MCF 10A (cell line): ENCODE measurements around the gene TGFB2. TPM values are rescaled to one million over a fixed set of nuclear protein-coding genes. Genes with fewer than 3 reads are reported as not detected.

ENCODE experiments used
- BruUV-seq: library from RNA; stranded (reverse); fragments of 400-500 nt; replicated peaks from 2 replicates; lab custom pipeline; 2021; lab: Mats Ljungman, UMichigan
- CTCF ChIA-PET: fragments of 300-600 bp; sonication (Branson Sonifier 250); formaldehyde crosslinking; extraction: SDS; loops from one replicate; lab custom pipeline; 2021; ENCODE audit warnings: antibody characterized with exemption, inconsistent platforms; lab: Yijun Ruan, JAX
- POLR2A ChIA-PET: fragments of 300-600, 350-650 bp; sonication (Branson Sonifier 250); formaldehyde crosslinking; extraction: SDS; loops from one replicate; lab custom pipeline; 2020; ENCODE audit warnings: antibody characterized with exemption, inconsistent platforms; lab: Yijun Ruan, JAX
- DNase-seq: peaks from one replicate; pipeline ENCODE4 v3.0.0-alpha.2; 2018; ENCODE audit not compliant: unreplicated experiment
- H3K27ac Mint-ChIP-seq: one replicate; pipeline ENCODE4 v1.8.0; 2022; ENCODE audit warnings: mild to moderate bottlenecking, low read depth, mixed read lengths; ENCODE audit not compliant: unreplicated experiment
- H3K27me3 Mint-ChIP-seq: one replicate; pipeline ENCODE4 v1.8.0; 2022; ENCODE audit warnings: mixed read lengths; ENCODE audit not compliant: insufficient read depth, unreplicated experiment
- H3K36me3 Mint-ChIP-seq: one replicate; pipeline ENCODE4 v1.8.0; 2022; ENCODE audit warnings: mild to moderate bottlenecking, moderate library complexity, mixed read lengths; ENCODE audit not compliant: insufficient read depth, unreplicated experiment
- H3K4me1 Mint-ChIP-seq: one replicate; pipeline ENCODE4 v1.8.0; 2022; ENCODE audit warnings: mixed read lengths; ENCODE audit not compliant: insufficient read depth, unreplicated experiment
- H3K4me3 Mint-ChIP-seq: one replicate; pipeline ENCODE4 v1.8.0; 2022; ENCODE audit warnings: mild to moderate bottlenecking, moderate library complexity, mixed read lengths; ENCODE audit not compliant: unreplicated experiment
- H3K9me3 Mint-ChIP-seq: one replicate; pipeline ENCODE4 v1.8.0; 2022; ENCODE audit warnings: mixed read lengths; ENCODE audit not compliant: unreplicated experiment
- CTCF ChIP-seq: fragments of 200-600 bp; IDR thresholded peaks from one replicate; pipeline ENCODE4 v1.8.0; 2022; ENCODE audit warnings: antibody characterized with exemption, mild to moderate bottlenecking; ENCODE audit not compliant: unreplicated experiment
- intact Hi-C: fragments of 100-400 bp; cut with micrococcal nuclease; formaldehyde crosslinking; loops from 2 replicates; pipeline ENCODE4 v1.14.1; 2022
- total RNA-seq: library from RNA; stranded (reverse); gene quantifications from 2 replicates; pipeline ENCODE4 v1.2.3, GENCODE V29; 2022

Gene TGFB2
- total RNA-seq, 1 experiment from 2014 or later = 6.3 TPM

- TF ChIP-seq CTCF = no peak
- Mint-ChIP-seq H3K27ac (peak overlapping the region; percentile 67), H3K4me1 (peaks cover 77% of the 10 kb centered on the region), H3K9me3 (no peaks in the 10 kb centered on the region), H3K36me3 (peaks cover 5% of the 10 kb centered on the region), H3K27me3 (no peaks in the 10 kb centered on the region), H3K4me3 (no peak overlapping the region)
- peak; percentile 97 for DNase-seq
- ChIA-PET POLR2A (interaction anchor here (0.6 to 7.2 kb wide), 23 partner anchors 10 to 793 kb away, joined by 3 to 61 read pairs (median 3); partner anchors contain the start of genes LYPLAL1 and TGFB2), CTCF (interaction anchor here (0.5 to 1.3 kb wide), 14 partner anchors 15 to 839 kb away, joined by 3 to 5 read pairs (median 4); partner anchors contain the start of gene TGFB2)
- intact Hi-C loops = loop anchor here (1.0 kb wide), 2 partner anchors 80 to 326 kb away; no protein-coding TSS in a partner anchor
- BruUV-seq = no TSS peak
Measured at GRCh38 chr1:218380125-218380977, 35.2 kb downstream of the TGFB2 start.

- H3K27ac Mint-ChIP-seq = no peak overlapping the region
- CTCF ChIA-PET = interaction anchor here (0.6 to 1.2 kb wide), 6 partner anchors 10 to 79 kb away, joined by 3 to 4 read pairs (median 4); no protein-coding TSS in a partner anchor
- no peaks in the 10 kb centered on the region for H3K9me3 Mint-ChIP-seq
- intact Hi-C loops = no loop called here
- no TSS peak for BruUV-seq
- POLR2A ChIA-PET = interaction anchor here (0.6 to 7.2 kb wide), 6 partner anchors 16 to 499 kb away, joined by 3 to 61 read pairs (median 3); partner anchors contain the start of gene TGFB2
- no peak for TF ChIP-seq CTCF
- H3K36me3 Mint-ChIP-seq = peaks cover 5% of the 10 kb centered on the region
- H3K4me3 Mint-ChIP-seq = no peak overlapping the region
- peaks cover 58% of the 10 kb centered on the region for H3K4me1 Mint-ChIP-seq
- H3K27me3 Mint-ChIP-seq = no peaks in the 10 kb centered on the region
- DNase-seq = no peak
Measured at GRCh38 chr1:218382261-218382660, 37.1 kb downstream of the TGFB2 start.

- DNase-seq = peak; percentile 50
- Mint-ChIP-seq H3K4me1 (peaks cover 51% of the 10 kb centered on the region), H3K27ac (peak overlapping the region; percentile 59), H3K36me3 (peaks cover 5% of the 10 kb centered on the region), H3K4me3 (no peak overlapping the region), H3K27me3 (no peaks in the 10 kb centered on the region), H3K9me3 (no peaks in the 10 kb centered on the region)
- ChIA-PET POLR2A (interaction anchor here (0.8 to 1.8 kb wide), 2 partner anchors 10 to 323 kb away, joined by 4 to 5 read pairs; no protein-coding TSS in a partner anchor), CTCF (interaction anchor here (1.1 kb wide), 2 partner anchors 15 to 684 kb away, joined by 3 read pairs; no protein-coding TSS in a partner anchor)
- no TSS peak for BruUV-seq
- no peak for TF ChIP-seq CTCF
- intact Hi-C loops = no loop called here
Measured at GRCh38 chr1:218383051-218383450, 37.9 kb downstream of the TGFB2 start.

GRCh38 chr1:218383681-218384080, 38.5 kb downstream of the TGFB2 start:
- DNase-seq = peak; percentile 95
- CTCF ChIA-PET = interaction anchor here (0.7 to 1.1 kb wide), 3 partner anchors 16 to 1430 kb away, joined by 3 to 4 read pairs (median 3); no protein-coding TSS in a partner anchor

More at GRCh38 chr1:218383681-218384080, 38.5 kb downstream of the TGFB2 start:
- POLR2A ChIA-PET = interaction anchor here (0.8 to 1.8 kb wide), 4 partner anchors 9 to 322 kb away, joined by 3 to 5 read pairs (median 4); no protein-coding TSS in a partner anchor
- no peak for TF ChIP-seq CTCF
- peaks cover 47% of the 10 kb centered on the region for H3K4me1 Mint-ChIP-seq
- BruUV-seq = no TSS peak
- no peaks in the 10 kb centered on the region for H3K27me3 Mint-ChIP-seq
- intact Hi-C loops = no loop called here
- peak overlapping the region; percentile 59 for H3K27ac Mint-ChIP-seq
- no peaks in the 10 kb centered on the region for H3K9me3 Mint-ChIP-seq
- peaks cover 5% of the 10 kb centered on the region for H3K36me3 Mint-ChIP-seq
- no peak overlapping the region for H3K4me3 Mint-ChIP-seq
